ENCODE results near the gene WDR45. TPM values are rescaled to one million over a fixed set of nuclear protein-coding genes. Genes with fewer than 3 reads are reported as not detected.
A peak's percentile ranks its signal among the peaks of the same experiment; 100 is the strongest.

WDR45 gene
- total RNA-seq, 1 donor from 2014 or later, result 46.4 TPM

DNA sequence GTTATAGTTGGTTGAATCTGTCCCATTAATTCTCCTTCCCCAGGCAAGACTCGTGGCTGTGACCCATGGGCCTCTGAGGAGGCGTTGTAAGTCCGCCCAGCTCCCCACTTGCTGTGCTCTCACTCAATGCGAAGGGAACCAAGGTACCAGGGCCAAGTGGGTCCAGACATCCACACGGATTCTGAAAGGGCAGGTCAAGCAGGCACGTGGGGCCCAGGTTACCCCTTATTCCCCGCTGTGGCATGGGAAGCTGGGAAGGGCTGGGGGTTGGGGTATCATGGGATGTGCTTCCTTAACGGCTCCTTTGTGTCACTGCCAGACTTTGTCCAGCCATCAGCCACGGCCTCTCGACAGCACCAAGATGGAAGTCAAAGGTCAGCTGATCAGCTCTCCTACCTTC, 17.8 kb downstream of the WDR45 start:
- Mint-ChIP-seq H3K9me3 (ENCODE audit: unreplicated experiment) (no peaks in the 10 kb centered on the region), H3K27ac (ENCODE audit: unreplicated experiment) (no peak overlapping the region), H3K4me3 (ENCODE audit: unreplicated experiment) (no peak overlapping the region), H3K36me3 (ENCODE audit: low read depth, unreplicated experiment) (peaks cover 10% of the 10 kb centered on the region), H3K27me3 (ENCODE audit: unreplicated experiment) (peaks cover 4% of the 10 kb centered on the region), H3K4me1 (ENCODE audit: unreplicated experiment) (no peaks in the 10 kb centered on the region)
- no peak for DNase-seq (ENCODE audit: low spot score)
- TF ChIP-seq CTCF (IDR thresholded peaks at IDR 0.05; ENCODE audit: unreplicated experiment), result no peak

- Mint-ChIP-seq H3K36me3 (ENCODE audit: low read depth, unreplicated experiment) (peaks cover 10% of the 10 kb centered on the region), H3K27ac (ENCODE audit: unreplicated experiment) (no peak overlapping the region), H3K4me1 (ENCODE audit: unreplicated experiment) (no peaks in the 10 kb centered on the region), H3K9me3 (ENCODE audit: unreplicated experiment) (no peaks in the 10 kb centered on the region), H3K4me3 (ENCODE audit: unreplicated experiment) (no peak overlapping the region), H3K27me3 (ENCODE audit: unreplicated experiment) (peaks cover 4% of the 10 kb centered on the region)
- no peak for TF ChIP-seq CTCF (IDR thresholded peaks at IDR 0.05; ENCODE audit: unreplicated experiment)
- DNase-seq (ENCODE audit: low spot score), result no peak
Observed at GRCh38 chrX:49061490-49061889, 18.2 kb downstream of the WDR45 start.

- H3K4me3 Mint-ChIP-seq (ENCODE audit: unreplicated experiment), result no peak overlapping the region
- H3K36me3 Mint-ChIP-seq (ENCODE audit: low read depth, unreplicated experiment), result peaks cover 11% of the 10 kb centered on the region
- peaks cover 2% of the 10 kb centered on the region for H3K4me1 Mint-ChIP-seq (ENCODE audit: unreplicated experiment)
- no peak overlapping the region for H3K27ac Mint-ChIP-seq (ENCODE audit: unreplicated experiment)
- TF ChIP-seq CTCF (IDR thresholded peaks at IDR 0.05; ENCODE audit: unreplicated experiment), result no peak
- H3K9me3 Mint-ChIP-seq (ENCODE audit: unreplicated experiment), result no peaks in the 10 kb centered on the region
- no peak for DNase-seq (ENCODE audit: low spot score)
- peaks cover 4% of the 10 kb centered on the region for H3K27me3 Mint-ChIP-seq (ENCODE audit: unreplicated experiment)
Observed at GRCh38 chrX:49060914-49061313, 18.8 kb downstream of the WDR45 start.

DNA sequence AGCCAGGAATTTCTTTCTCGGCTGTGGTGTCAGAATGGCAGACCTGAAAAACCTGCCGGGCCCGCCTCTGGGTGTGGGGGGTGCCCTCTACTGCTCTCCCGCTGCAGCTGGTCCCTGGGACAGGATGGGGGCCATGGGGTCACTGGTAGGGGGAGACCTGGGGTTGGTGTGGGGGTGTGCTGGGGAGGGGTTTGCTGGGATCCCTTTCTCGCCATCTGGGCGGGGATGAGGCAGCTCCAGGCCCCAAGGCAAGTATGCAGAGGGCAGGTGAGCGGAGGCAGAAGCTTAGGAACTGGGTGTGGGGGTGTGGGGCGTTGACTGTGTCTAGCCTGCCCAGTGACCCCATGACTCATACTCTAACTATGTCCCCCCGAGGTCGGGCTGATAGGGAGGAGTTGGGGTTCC, 20.0 kb downstream of the WDR45 start:
- DNase-seq (ENCODE audit: low spot score), result no peak
- Mint-ChIP-seq H3K36me3 (ENCODE audit: low read depth, unreplicated experiment) (peaks cover 13% of the 10 kb centered on the region), H3K27me3 (ENCODE audit: unreplicated experiment) (peaks cover 6% of the 10 kb centered on the region), H3K27ac (ENCODE audit: unreplicated experiment) (no peak overlapping the region), H3K4me1 (ENCODE audit: unreplicated experiment) (peaks cover 10% of the 10 kb centered on the region), H3K4me3 (ENCODE audit: unreplicated experiment) (no peak overlapping the region), H3K9me3 (ENCODE audit: unreplicated experiment) (no peaks in the 10 kb centered on the region)
- TF ChIP-seq CTCF (IDR thresholded peaks at IDR 0.05; ENCODE audit: unreplicated experiment), result no peak

- Mint-ChIP-seq H3K4me3 (ENCODE audit: unreplicated experiment) (peak overlapping the region; percentile 56), H3K27ac (ENCODE audit: unreplicated experiment) (no peak overlapping the region), H3K9me3 (ENCODE audit: unreplicated experiment) (no peaks in the 10 kb centered on the region), H3K27me3 (ENCODE audit: unreplicated experiment) (peaks cover 7% of the 10 kb centered on the region), H3K4me1 (ENCODE audit: unreplicated experiment) (peaks cover 14% of the 10 kb centered on the region), H3K36me3 (ENCODE audit: low read depth, unreplicated experiment) (peaks cover 17% of the 10 kb centered on the region)
- no peak for TF ChIP-seq CTCF (IDR thresholded peaks at IDR 0.05; ENCODE audit: unreplicated experiment)
- no peak for DNase-seq (ENCODE audit: low spot score)
Observed at GRCh38 chrX:49059201-49059600, 20.5 kb downstream of the WDR45 start.

Data from endothelial cell (in vitro differentiated cells).